Keratinocyte (primary cell): ENCODE measurements around the gene COL11A2. TPM values are rescaled to one million over a fixed set of nuclear protein-coding genes. Genes with fewer than 3 reads are reported as not detected.

ENCODE experiments used
- DNase-seq: peaks from one replicate; pipeline ENCODE4 v3.0.0-alpha.2; 2011; ENCODE audit warnings: low read depth, missing footprints, low spot score
- FAIRE-seq: peaks from 2 replicates; lab custom pipeline; 2011; peaks lifted over from hg19 to GRCh38; lab: Jason Lieb, UNC
- H2AFZ ChIP-seq: 2 replicates; pipeline ENCODE4 v1.6.0; 2012; ENCODE audit warnings: low read length, control low read depth, inconsistent platforms; ENCODE audit not compliant: control insufficient read depth
- H3K27ac ChIP-seq: 2 replicates; pipeline ENCODE4 v1.5.1; 2011; ENCODE audit warnings: low read length; ENCODE audit not compliant: control insufficient read depth, insufficient read depth
- H3K27me3 ChIP-seq: 3 replicates; pipeline ENCODE4 v1.6.0; 2011; ENCODE audit warnings: low read length; ENCODE audit not compliant: control insufficient read depth, insufficient read depth; ENCODE audit errors: extremely low read depth
- H3K36me3 ChIP-seq, 2 experiments: 2 replicates in 1 of 2; 3 replicates in 1 of 2; pipeline ENCODE4 v1.5.1; 2011; ENCODE audit warnings: low read length in 2 of 2, mild to moderate bottlenecking in 1 of 2; ENCODE audit not compliant: control insufficient read depth in 2 of 2, insufficient read depth in 2 of 2; ENCODE audit errors: extremely low read depth in 1 of 2
- H3K4me1 ChIP-seq: 3 replicates; pipeline ENCODE4 v1.5.1; 2011; ENCODE audit warnings: low read length; ENCODE audit not compliant: control insufficient read depth, insufficient read depth; ENCODE audit errors: extremely low read depth
- H3K4me2 ChIP-seq: 3 replicates; pipeline ENCODE4 v1.6.0; 2011; ENCODE audit warnings: low read depth, low read length; ENCODE audit not compliant: control insufficient read depth, insufficient read depth; ENCODE audit errors: extremely low read depth
- H3K4me3 ChIP-seq, 3 experiments: fragments of 200-600 bp in 1 of 3; sonication (generic) in 1 of 3; 2 replicates in 2 of 3; 3 replicates in 1 of 3; pipeline ENCODE4 v1.5.1; 2011 to 2016; ENCODE audit warnings: low read length in 3 of 3, mild to moderate bottlenecking in 3 of 3, control low read depth in 2 of 3, inconsistent platforms in 1 of 3, low read depth in 1 of 3, mixed read lengths in 1 of 3, mixed run types in 1 of 3, moderate library complexity in 1 of 3; ENCODE audit not compliant: control insufficient read depth in 2 of 3, insufficient read depth in 2 of 3; ENCODE audit errors: extremely low read depth in 1 of 3
- H3K79me2 ChIP-seq: 2 replicates; pipeline ENCODE4 v1.6.0; 2012; ENCODE audit warnings: low read length; ENCODE audit not compliant: control insufficient read depth, insufficient read depth
- H3K9ac ChIP-seq: 3 replicates; pipeline ENCODE4 v1.6.0; 2011; ENCODE audit warnings: low read length; ENCODE audit not compliant: control insufficient read depth, insufficient read depth; ENCODE audit errors: extremely low read depth
- H3K9me1 ChIP-seq: 3 replicates; pipeline ENCODE4 v1.6.0; 2011; ENCODE audit warnings: low read length; ENCODE audit not compliant: control insufficient read depth, insufficient read depth; ENCODE audit errors: extremely low read depth
- H3K9me3 ChIP-seq: 2 replicates; pipeline ENCODE4 v1.5.1; 2012; ENCODE audit warnings: low read depth, low read length; ENCODE audit not compliant: control insufficient read depth
- H4K20me1 ChIP-seq: 3 replicates; pipeline ENCODE4 v1.6.0; 2011; ENCODE audit warnings: low read length; ENCODE audit not compliant: control insufficient read depth, insufficient read depth; ENCODE audit errors: extremely low read depth
- EZH2 ChIP-seq: IDR thresholded peaks from one replicate; pipeline ENCODE4 v1.6.1; 2012; ENCODE audit warnings: inconsistent platforms, mild to moderate bottlenecking, low read length, moderate library complexity
- dilution Hi-C: fragments of 300-500 bp; cut with MboI; formaldehyde crosslinking; loops from one replicate; pipeline ENCODE4 v1.7.0; 2020; ENCODE audit warnings: low sequenced_read_pairs; ENCODE audit not compliant: extremely low pct_ligation_motif_present
- polyA plus RNA-seq, 5 experiments: library from polyadenylated mRNA; depleted of rRNA in 3 of 5; stranded (reverse) in 3 of 5; stranded (forward) in 1 of 5; unstranded in 1 of 5; fragments of >200 nt; gene quantifications; 1 replicate in 1 of 5; 2 replicates in 3 of 5; 3 replicates in 1 of 5; pipeline versions ENCODE4 v1.2.1 to v1.2.3, GENCODE V29; 2011 to 2012; ENCODE audit warnings: missing spikeins in 2 of 5, low read depth in 1 of 5, low replicate concordance in 1 of 5
- TF ChIP-seq, protein P1 (sequence below), 3 experiments: IDR thresholded peaks in 1 of 3; conservative IDR thresholded peaks in 1 of 3; optimal IDR thresholded peaks in 1 of 3; 2 replicates in 2 of 3; 3 replicates in 1 of 3; pipeline versions ENCODE3 to v1.5.1; 2011; ENCODE audit warnings: low read length in 3 of 3, mild to moderate bottlenecking in 3 of 3, moderate library complexity in 2 of 3, control low read depth in 1 of 3, inconsistent platforms in 1 of 3; ENCODE audit not compliant: insufficient read depth in 2 of 3; ENCODE audit errors: extremely low read depth in 1 of 3

The COL11A2 gene
- polyA plus RNA-seq, 1 donor (not counting 4 experiments of a cell fraction or from before 2014, with no cell fraction given), result 0.08 TPM

DNA sequence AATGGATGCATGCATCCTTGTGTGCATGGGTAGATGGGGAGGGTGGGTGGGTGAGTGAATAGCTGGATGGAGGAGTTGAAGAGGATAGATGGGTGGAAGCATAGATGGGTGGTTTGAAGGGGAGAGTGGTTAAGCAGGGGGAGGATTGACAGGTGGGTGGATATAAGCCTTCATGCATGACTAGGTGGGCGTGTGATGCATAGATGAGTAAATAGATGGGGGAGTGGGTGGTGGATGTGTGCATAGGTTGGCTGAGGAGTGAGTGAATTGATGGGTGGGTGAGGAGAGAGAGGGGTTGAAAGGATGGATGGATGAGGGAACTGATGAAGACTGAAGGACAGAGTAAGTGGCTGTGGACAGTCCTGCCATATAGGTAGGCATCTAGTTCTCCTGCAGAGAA, 4.5 kb downstream of the COL11A2 start:
- no peak for TF ChIP-seq EZH2
- TF ChIP-seq, protein P1, sequence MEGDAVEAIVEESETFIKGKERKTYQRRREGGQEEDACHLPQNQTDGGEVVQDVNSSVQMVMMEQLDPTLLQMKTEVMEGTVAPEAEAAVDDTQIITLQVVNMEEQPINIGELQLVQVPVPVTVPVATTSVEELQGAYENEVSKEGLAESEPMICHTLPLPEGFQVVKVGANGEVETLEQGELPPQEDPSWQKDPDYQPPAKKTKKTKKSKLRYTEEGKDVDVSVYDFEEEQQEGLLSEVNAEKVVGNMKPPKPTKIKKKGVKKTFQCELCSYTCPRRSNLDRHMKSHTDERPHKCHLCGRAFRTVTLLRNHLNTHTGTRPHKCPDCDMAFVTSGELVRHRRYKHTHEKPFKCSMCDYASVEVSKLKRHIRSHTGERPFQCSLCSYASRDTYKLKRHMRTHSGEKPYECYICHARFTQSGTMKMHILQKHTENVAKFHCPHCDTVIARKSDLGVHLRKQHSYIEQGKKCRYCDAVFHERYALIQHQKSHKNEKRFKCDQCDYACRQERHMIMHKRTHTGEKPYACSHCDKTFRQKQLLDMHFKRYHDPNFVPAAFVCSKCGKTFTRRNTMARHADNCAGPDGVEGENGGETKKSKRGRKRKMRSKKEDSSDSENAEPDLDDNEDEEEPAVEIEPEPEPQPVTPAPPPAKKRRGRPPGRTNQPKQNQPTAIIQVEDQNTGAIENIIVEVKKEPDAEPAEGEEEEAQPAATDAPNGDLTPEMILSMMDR (optimal IDR thresholded peaks at IDR 0.05 in 1 of 3, IDR thresholded peaks at IDR 0.05 in 1 of 3, conservative IDR thresholded peaks at IDR 0.05 in 1 of 3; ENCODE audit: extremely low read depth in 1 of 3, insufficient read depth in 2 of 3, low read length in 3 of 3), result no peak
- no peaks in the 10 kb centered on the region for H3K79me2 ChIP-seq
- no peak for FAIRE-seq
- H3K27me3 ChIP-seq, result peaks cover 28% of the 10 kb centered on the region
- no peaks in the 10 kb centered on the region for H3K9me1 ChIP-seq
- H3K4me3 ChIP-seq, result no peak overlapping the region
- no peaks in the 10 kb centered on the region for H3K9me3 ChIP-seq
- H3K4me2 ChIP-seq, result no peak overlapping the region
- dilution Hi-C loops, result no loop called here
- H3K27ac ChIP-seq, result no peak overlapping the region
- H3K4me1 ChIP-seq, result no peaks in the 10 kb centered on the region
- no peak for DNase-seq
- H2AFZ ChIP-seq, result no peak overlapping the region
- no peaks in the 10 kb centered on the region for H4K20me1 ChIP-seq
- H3K9ac ChIP-seq, result no peak overlapping the region
- H3K36me3 ChIP-seq, result no peaks in the 10 kb centered on the region

DNA sequence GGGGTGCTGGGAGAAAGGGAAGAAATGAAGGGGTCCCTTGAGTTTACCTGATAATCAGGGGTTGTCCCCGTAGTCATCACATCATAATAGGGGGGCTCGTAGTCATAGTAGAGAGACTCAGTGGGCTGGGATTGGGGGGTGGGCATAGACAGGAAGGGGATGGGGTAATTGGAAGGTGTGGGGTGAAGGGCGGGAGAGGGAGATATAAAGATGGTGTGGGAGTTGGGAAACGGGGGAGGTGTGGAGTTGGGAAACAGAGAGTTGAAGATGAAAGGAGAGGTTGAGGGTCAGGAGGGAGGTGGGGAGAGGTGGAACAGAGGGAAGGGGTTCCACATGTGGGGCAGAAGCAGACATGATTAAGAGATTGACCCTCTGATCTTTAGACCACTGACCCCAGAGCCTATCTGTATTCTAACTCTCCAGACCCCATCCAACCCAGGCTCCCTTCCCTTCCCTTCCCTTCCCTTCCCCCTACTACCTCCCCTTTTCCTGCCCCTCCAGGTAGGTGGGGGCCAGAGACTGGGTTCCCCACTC, 6.5 kb downstream of the COL11A2 start:
- H3K9me3 ChIP-seq, result no peaks in the 10 kb centered on the region
- H3K36me3 ChIP-seq, result no peaks in the 10 kb centered on the region
- no peak overlapping the region for H3K9ac ChIP-seq
- dilution Hi-C loops, result no loop called here
- H3K79me2 ChIP-seq, result no peaks in the 10 kb centered on the region
- no peak overlapping the region for H2AFZ ChIP-seq
- TF ChIP-seq, protein P1 (optimal IDR thresholded peaks at IDR 0.05 in 1 of 3, IDR thresholded peaks at IDR 0.05 in 1 of 3, conservative IDR thresholded peaks at IDR 0.05 in 1 of 3; ENCODE audit: extremely low read depth in 1 of 3, insufficient read depth in 2 of 3, low read length in 3 of 3), result no peak
- TF ChIP-seq EZH2, result no peak
- no peaks in the 10 kb centered on the region for H3K4me1 ChIP-seq
- no peak overlapping the region for H3K4me3 ChIP-seq
- H3K27ac ChIP-seq, result no peak overlapping the region
- FAIRE-seq (no peak), DNase-seq (no peak)
- H4K20me1 ChIP-seq, result no peaks in the 10 kb centered on the region
- no peak overlapping the region for H3K4me2 ChIP-seq
- peaks cover 7% of the 10 kb centered on the region for H3K27me3 ChIP-seq
- no peaks in the 10 kb centered on the region for H3K9me1 ChIP-seq
